ENCODE measurements around the gene ABHD12. TPM values are rescaled to one million over a fixed set of nuclear protein-coding genes. Genes with fewer than 3 reads are reported as not detected.

Gene ABHD12
- total RNA-seq, 1 experiment from 2014 or later: 40.6 TPM

- TF ChIP-seq CTCF (conservative IDR thresholded peaks at IDR 0.05; ENCODE audit: low read depth, low read length) (no peak), EZH2 (IDR thresholded peaks at IDR 0.05; ENCODE audit: borderline replicate concordance, low read depth, low read length, poor library complexity, severe bottlenecking) (no peak)
- H3K9me3 ChIP-seq (ENCODE audit: low read depth, low read length, poor library complexity, severe bottlenecking): no peaks in the 10 kb centered on the region
- DNase-seq (ENCODE audit: low spot score): no peak
- no peaks in the 10 kb centered on the region for H3K4me1 ChIP-seq (ENCODE audit: insufficient read depth, low read length, poor library complexity, severe bottlenecking)
- H3K27me3 ChIP-seq (replicated peaks; ENCODE audit: insufficient read depth, low read depth, low read length, poor library complexity): no peaks in the 10 kb centered on the region
- no TSS peak for BruUV-seq (replicated peaks)
- H3K36me3 ChIP-seq (ENCODE audit: insufficient read depth, low read length, poor library complexity, severe bottlenecking): peaks cover 11% of the 10 kb centered on the region
- no peak overlapping the region for H3K27ac ChIP-seq (ENCODE audit: low read depth, low read length, poor library complexity, severe bottlenecking)
- intact Hi-C loops (cut with micrococcal nuclease; ENCODE audit: unreplicated experiment): no loop called here
- ChIA-PET POLR2A (ENCODE audit: low non-redundant PET) (no interaction called here), CTCF (no interaction called here)
- no peak overlapping the region for H3K4me3 ChIP-seq (ENCODE audit: low read depth, low read length, poor library complexity, severe bottlenecking)
Observed at GRCh38 chr20:25275813-25276532, 114.7 kb downstream of the ABHD12 start.

- TF ChIP-seq CTCF (conservative IDR thresholded peaks at IDR 0.05; ENCODE audit: low read depth, low read length) (no peak), EZH2 (IDR thresholded peaks at IDR 0.05; ENCODE audit: borderline replicate concordance, low read depth, low read length, poor library complexity, severe bottlenecking) (no peak)
- no peaks in the 10 kb centered on the region for H3K4me1 ChIP-seq (ENCODE audit: insufficient read depth, low read length, poor library complexity, severe bottlenecking)
- H3K27me3 ChIP-seq (replicated peaks; ENCODE audit: insufficient read depth, low read depth, low read length, poor library complexity): no peaks in the 10 kb centered on the region
- DNase-seq (ENCODE audit: low spot score): no peak
- intact Hi-C loops (cut with micrococcal nuclease; ENCODE audit: unreplicated experiment): no loop called here
- ChIA-PET CTCF (no interaction called here), POLR2A (ENCODE audit: low non-redundant PET) (no interaction called here)
- BruUV-seq (replicated peaks): no TSS peak
- no peaks in the 10 kb centered on the region for H3K9me3 ChIP-seq (ENCODE audit: low read depth, low read length, poor library complexity, severe bottlenecking)
- H3K36me3 ChIP-seq (ENCODE audit: insufficient read depth, low read length, poor library complexity, severe bottlenecking): peaks cover 12% of the 10 kb centered on the region
- H3K4me3 ChIP-seq (ENCODE audit: low read depth, low read length, poor library complexity, severe bottlenecking): no peak overlapping the region
- H3K27ac ChIP-seq (ENCODE audit: low read depth, low read length, poor library complexity, severe bottlenecking): no peak overlapping the region
Observed at GRCh38 chr20:25274891-25275812, 115.5 kb downstream of the ABHD12 start.

- Histone ChIP-seq H3K9me3 (ENCODE audit: low read depth, low read length, poor library complexity, severe bottlenecking) (no peaks in the 10 kb centered on the region), H3K27ac (ENCODE audit: low read depth, low read length, poor library complexity, severe bottlenecking) (no peak overlapping the region), H3K4me3 (ENCODE audit: low read depth, low read length, poor library complexity, severe bottlenecking) (no peak overlapping the region), H3K36me3 (ENCODE audit: insufficient read depth, low read length, poor library complexity, severe bottlenecking) (peaks cover 12% of the 10 kb centered on the region), H3K4me1 (ENCODE audit: insufficient read depth, low read length, poor library complexity, severe bottlenecking) (no peaks in the 10 kb centered on the region), H3K27me3 (replicated peaks; ENCODE audit: insufficient read depth, low read depth, low read length, poor library complexity) (no peaks in the 10 kb centered on the region)
- ChIA-PET POLR2A (ENCODE audit: low non-redundant PET) (no interaction called here), CTCF (no interaction called here)
- TF ChIP-seq CTCF (conservative IDR thresholded peaks at IDR 0.05; ENCODE audit: low read depth, low read length) (no peak), EZH2 (IDR thresholded peaks at IDR 0.05; ENCODE audit: borderline replicate concordance, low read depth, low read length, poor library complexity, severe bottlenecking) (no peak)
- no peak for DNase-seq (ENCODE audit: low spot score)
- intact Hi-C loops (cut with micrococcal nuclease; ENCODE audit: unreplicated experiment): no loop called here
- BruUV-seq (replicated peaks): no TSS peak
Observed at GRCh38 chr20:25274481-25274880, 116.2 kb downstream of the ABHD12 start.

Data from A673 (cell line).